SK-N-MC (cell line): ENCODE results near the gene SMARCD3.

ENCODE experiments used
- DNase-seq: peaks from one replicate; pipeline ENCODE4 v3.0.0-alpha.2; 2011; ENCODE audit warnings: low read depth, low spot score
- H3K27ac ChIP-seq: fragments of 200-600 bp; sonication (generic); 2 replicates; pipeline ENCODE4 v1.5.1; 2016; ENCODE audit warnings: mixed run types
- H3K36me3 ChIP-seq: fragments of 200-600 bp; sonication (generic); 2 replicates; pipeline ENCODE4 v1.6.1; 2017; ENCODE audit warnings: antibody characterized with exemption, low read length, mixed read lengths; ENCODE audit not compliant: insufficient read depth
- H3K4me3 ChIP-seq: fragments of 200-600 bp; sonication (generic); 2 replicates; pipeline ENCODE4 v1.5.1; 2016
- H3K9ac ChIP-seq: fragments of 200-600 bp; sonication (generic); 2 replicates; pipeline ENCODE4 v1.8.0; 2017; ENCODE audit warnings: mixed run types, mixed read lengths; ENCODE audit not compliant: insufficient read length
- H3K9me3 ChIP-seq: fragments of 200-600 bp; sonication (generic); 2 replicates; pipeline ENCODE4 v1.6.1; 2017; ENCODE audit warnings: low read depth, mild to moderate bottlenecking, antibody characterized with exemption, low read length, moderate library complexity, mixed read lengths
- EZH2 ChIP-seq: fragments of 200-600 bp; sonication (generic); IDR thresholded peaks from one replicate; pipeline ENCODE4 v1.6.1; 2017; ENCODE audit warnings: antibody characterized with exemption
- FOXP2 ChIP-seq: optimal IDR thresholded peaks from 2 replicates; pipeline ENCODE3; 2011; ENCODE audit warnings: mild to moderate bottlenecking, moderate library complexity; ENCODE audit not compliant: insufficient read depth; ENCODE audit errors: extremely low read length, control extremely low read depth
- POLR2AphosphoS5 ChIP-seq: IDR thresholded peaks from 2 replicates; pipeline ENCODE4 v1.6.1; 2012; ENCODE audit warnings: mild to moderate bottlenecking, low read depth, low read length, borderline replicate concordance

SMARCD3 gene

DNA sequence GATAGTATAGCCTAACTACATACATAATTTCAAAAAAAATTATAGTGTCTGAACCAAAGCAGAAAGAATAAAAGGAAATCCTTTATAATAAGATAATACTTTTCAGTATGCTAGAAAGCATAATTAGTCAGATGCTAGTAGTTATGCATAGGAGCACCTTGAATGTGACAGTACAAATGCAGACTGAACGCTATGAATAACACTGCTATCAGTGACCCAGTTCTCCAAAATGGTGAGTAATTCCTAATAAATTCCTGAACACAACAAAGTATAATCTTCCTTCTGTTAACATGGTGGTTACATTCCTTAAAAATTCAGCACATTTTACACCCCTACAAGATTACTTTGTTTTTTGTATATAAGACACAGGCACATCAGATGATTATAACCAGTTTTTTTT lies 17.4 kb downstream of the SMARCD3 start:
- no peak for DNase-seq
- Histone ChIP-seq H3K9ac (no peak overlapping the region), H3K36me3 (no peaks in the 10 kb centered on the region), H3K9me3 (no peaks in the 10 kb centered on the region), H3K4me3 (no peak overlapping the region), H3K27ac (no peak overlapping the region)
- TF ChIP-seq FOXP2 = no peak

DNA sequence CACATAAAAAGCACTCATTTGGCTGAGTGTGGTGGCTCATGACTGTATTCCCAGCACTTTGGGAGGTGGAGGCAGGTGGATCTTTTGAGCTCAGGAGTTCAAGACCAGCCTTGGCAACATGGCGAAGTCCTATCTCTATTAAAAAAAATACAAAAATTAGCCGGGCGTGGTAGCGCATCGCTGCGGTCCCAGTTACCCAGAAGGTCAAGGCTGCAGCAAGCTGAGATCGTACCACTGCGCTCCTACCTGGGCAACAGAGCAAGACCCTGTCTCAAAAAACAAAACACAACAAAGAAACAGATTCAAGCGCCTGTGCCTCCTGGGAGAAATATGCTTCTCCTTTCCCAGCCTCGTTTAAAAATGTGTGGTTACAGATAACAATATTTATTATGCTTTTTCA lies 19.2 kb downstream of the SMARCD3 start:
- Histone ChIP-seq H3K36me3 (peaks cover 16% of the 10 kb centered on the region), H3K9me3 (no peaks in the 10 kb centered on the region), H3K9ac (no peak overlapping the region), H3K27ac (no peak overlapping the region), H3K4me3 (no peak overlapping the region)
- TF ChIP-seq POLR2AphosphoS5 (no peak), FOXP2 (no peak), EZH2 (no peak)
- DNase-seq = no peak

DNA sequence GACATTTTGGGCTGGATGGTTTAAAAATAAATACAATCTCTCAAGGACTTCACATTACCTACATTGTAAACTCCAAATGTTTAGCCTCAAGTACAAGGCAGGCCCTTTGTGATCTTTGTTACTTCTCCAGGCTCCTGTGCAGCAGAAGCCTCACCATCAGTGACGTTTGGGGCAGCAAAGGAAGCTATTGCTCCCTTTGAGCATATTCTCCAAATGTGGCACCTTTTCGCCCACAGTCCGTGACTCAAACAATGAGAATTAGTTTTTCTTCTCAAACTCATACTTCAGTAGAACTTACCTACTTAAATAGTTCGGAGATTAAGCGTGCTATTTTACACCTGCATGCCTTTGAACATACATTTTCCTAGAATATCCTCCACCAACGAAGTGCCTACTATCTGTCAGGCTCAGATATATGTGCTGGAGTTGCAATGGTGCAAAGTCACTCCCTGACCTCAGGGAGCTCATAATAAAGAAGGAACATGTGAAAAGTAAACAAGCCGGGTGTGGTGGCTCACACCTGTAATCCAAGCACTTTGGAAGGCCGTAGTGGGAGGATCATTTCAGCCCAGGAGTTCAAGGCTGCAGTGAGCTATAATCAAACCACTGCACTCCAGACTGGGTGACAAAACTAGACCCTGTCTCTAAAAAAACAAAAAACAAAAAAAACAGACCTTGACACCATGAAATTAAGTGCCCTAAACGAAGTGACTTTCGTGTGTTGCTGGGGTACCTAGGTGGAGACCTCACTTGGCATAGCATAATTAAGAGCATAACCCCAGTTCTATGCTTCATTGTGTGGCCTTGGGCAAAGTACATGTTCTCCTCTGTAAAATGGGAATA lies 20.2 kb downstream of the SMARCD3 start:
- H3K27ac ChIP-seq = peak overlapping the region; percentile 71; the same call in 1 of the 2 replicates
- peak overlapping the region; percentile 85 for H3K4me3 ChIP-seq
- no peak for DNase-seq
- H3K36me3 ChIP-seq = peaks cover 26% of the 10 kb centered on the region
- peak overlapping the region; percentile 83 for H3K9ac ChIP-seq
- TF ChIP-seq FOXP2 (no peak), EZH2 (no peak), POLR2AphosphoS5 (no peak)
- H3K9me3 ChIP-seq = no peaks in the 10 kb centered on the region

DNA sequence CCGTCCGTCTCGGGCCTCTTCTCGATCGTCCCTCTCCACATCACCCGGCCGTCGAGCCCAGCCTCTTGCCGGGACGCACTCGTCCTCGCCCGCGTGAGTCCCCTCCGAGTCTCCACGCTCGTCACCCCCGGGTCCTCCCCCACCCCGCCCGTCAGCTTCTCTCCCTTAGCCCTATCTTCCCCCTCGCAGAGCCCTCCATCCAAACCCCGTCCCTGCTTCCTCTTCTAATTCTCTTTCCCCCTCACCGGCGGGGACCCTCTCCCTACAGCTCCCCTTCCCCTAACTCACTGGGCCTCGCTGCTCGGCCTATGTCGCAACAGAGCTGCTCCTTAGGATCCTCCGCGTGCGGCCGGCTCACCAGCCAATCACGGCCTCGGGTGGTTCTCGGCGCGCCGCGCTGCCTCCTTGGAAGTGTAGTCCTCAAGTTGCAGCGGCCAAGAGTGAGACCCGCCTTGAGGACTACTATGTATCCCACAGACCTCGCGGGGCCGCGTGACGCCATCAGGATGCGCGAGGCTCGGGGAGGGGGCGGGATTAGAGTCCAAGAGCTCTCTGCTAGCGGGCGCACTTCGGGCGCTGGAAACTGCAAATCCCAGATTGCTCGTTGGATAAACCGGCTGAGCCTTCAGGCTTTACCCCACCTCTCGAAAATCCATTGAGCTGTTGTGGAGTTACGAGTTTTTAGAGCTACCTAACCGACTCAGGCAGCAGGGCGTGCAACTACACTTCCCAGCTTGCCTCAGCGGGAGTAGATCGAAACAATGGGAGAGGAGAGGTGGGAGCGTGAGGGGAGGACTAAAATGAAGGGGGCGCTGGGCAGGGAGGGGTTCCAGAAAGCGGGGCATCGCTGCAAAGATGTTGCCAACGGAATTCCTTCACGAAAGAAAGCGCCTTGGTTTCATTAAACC lies 21.4 kb downstream of the SMARCD3 start, which contains the start of gene ABCF2:
Gene ABCF2 (minus strand): TSS at position 331 of the 908 bp plus-strand sequence. CDS start 747 bp downstream, outside the sequence.
- Histone ChIP-seq H3K36me3 (peaks cover 37% of the 10 kb centered on the region), H3K4me3 (peak within 1 kb of the TSS; percentile 85), H3K9me3 (no peaks in the 10 kb centered on the region), H3K27ac (peak within 1 kb of the TSS; percentile 71), H3K9ac (peak within 1 kb of the TSS; percentile 90)
- TF ChIP-seq POLR2AphosphoS5 (peak; percentile 88), FOXP2 (peak; percentile 39), EZH2 (no peak)
- DNase-seq = peak; percentile 92

DNA sequence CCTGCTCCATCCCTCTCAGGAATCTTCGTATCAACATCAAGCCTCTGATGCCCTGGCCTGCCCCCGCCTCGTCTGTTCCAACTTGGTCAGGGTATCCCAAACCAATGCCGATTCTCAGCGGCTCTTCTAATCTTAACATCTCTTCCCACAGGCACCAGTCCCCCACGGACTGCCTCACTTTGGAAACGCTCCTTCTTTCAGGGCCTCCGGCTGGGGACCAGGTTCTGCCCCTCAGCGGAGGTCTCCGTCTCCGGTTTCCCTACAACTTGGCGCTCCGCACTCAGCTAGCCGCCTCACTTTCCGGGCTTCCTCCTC lies 22.0 kb downstream of the SMARCD3 start:
- DNase-seq = no peak
- Histone ChIP-seq H3K9ac (peak overlapping the region; percentile 90), H3K9me3 (no peaks in the 10 kb centered on the region), H3K27ac (no peak overlapping the region), H3K36me3 (peaks cover 44% of the 10 kb centered on the region), H3K4me3 (peak overlapping the region; percentile 85)
- TF ChIP-seq FOXP2 (no peak), POLR2AphosphoS5 (no peak), EZH2 (no peak)

DNA sequence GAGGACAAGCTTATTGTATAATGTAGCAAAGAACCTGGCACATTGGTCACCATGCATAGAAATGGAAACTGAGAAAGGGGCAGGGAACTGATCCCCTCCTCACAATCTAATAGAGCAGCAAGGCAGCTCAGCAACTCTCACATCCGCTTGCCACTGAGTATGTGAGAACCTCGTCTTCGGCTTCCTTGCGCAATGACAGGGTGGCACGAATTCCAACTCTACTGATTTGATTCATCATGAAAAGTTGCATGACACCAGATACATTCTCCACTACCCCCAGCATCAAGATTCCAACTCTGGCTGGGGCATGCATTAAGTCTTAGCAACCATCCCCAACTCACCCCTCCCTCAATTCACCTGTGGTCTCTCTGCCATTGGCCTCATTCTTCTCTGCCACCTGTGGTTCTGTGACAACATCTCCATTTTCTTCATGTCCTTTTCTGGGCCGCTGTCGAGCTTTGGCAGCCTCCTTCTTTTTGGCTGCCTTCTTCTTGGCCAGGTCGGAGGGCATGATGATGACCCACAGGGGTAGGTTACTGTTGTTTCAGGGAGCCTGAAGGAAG lies 22.5 kb downstream of the SMARCD3 start:
- DNase-seq = no peak
- no peak for TF ChIP-seq POLR2AphosphoS5
- no peak for TF ChIP-seq FOXP2
- no peak for TF ChIP-seq EZH2
- H3K9ac ChIP-seq = peak overlapping the region; percentile 90
- no peak overlapping the region for H3K27ac ChIP-seq
- H3K4me3 ChIP-seq = peak overlapping the region; percentile 85
- no peaks in the 10 kb centered on the region for H3K9me3 ChIP-seq
- peaks cover 45% of the 10 kb centered on the region for H3K36me3 ChIP-seq

DNA sequence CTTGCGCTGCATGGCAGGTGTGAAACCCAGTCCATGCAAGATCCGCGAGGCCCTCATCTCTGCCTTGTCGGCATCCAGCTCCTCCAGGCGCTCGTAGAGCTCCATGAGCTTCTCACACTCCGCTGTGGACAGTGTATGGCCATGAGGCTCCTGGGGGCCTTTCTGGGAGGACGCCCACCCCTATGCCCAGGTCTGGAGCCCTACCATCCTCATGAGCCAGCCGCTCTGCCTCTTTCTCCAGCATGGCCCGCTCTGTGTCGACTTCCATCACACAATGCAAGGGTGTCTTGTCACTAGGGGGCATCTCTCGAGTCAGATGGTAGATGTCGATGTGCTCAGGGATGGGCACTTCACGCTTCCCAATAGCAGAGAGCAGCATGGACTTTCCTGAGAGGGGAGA lies 24.8 kb downstream of the SMARCD3 start:
- Histone ChIP-seq H3K9me3 (no peaks in the 10 kb centered on the region), H3K9ac (no peak overlapping the region), H3K36me3 (peaks cover 65% of the 10 kb centered on the region), H3K27ac (no peak overlapping the region), H3K4me3 (no peak overlapping the region)
- no peak for TF ChIP-seq POLR2AphosphoS5
- no peak for TF ChIP-seq FOXP2
- DNase-seq = no peak

DNA sequence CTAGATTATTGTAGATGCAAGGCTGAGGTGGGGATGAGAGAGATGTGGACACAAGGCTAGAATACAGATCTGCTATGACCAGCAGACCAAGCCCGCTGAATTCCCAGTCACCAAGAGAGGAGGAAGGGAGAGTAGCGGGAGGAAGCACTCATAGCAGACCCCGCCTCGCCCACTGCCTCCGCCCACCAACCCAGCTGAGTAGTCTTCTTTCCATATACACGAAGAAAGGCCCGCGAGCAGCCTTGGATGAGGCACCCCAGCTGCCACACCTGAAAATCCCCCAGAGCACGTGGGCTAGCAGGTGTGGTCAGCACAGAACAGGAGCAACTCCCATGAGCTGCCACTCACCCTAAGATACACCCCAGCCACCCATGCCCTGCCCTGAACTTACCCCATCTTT lies 30.3 kb downstream of the SMARCD3 start:
- no peak overlapping the region for H3K27ac ChIP-seq
- peaks cover 89% of the 10 kb centered on the region for H3K36me3 ChIP-seq
- TF ChIP-seq POLR2AphosphoS5 = no peak
- no peak for TF ChIP-seq EZH2
- no peak for TF ChIP-seq FOXP2
- H3K9ac ChIP-seq = no peak overlapping the region
- H3K9me3 ChIP-seq = no peaks in the 10 kb centered on the region
- H3K4me3 ChIP-seq = no peak overlapping the region
- DNase-seq = no peak
